ENCODE data around the gene CALML3.

The CALML3 gene

GRCh38 chr10:5545011-5545410 is 20.2 kb downstream of the CALML3 start:
- DNase-seq: no peak

- DNase-seq: no peak
Measured at GRCh38 chr10:5545426-5545777, 20.6 kb downstream of the CALML3 start.

GRCh38 chr10:5545778-5546710 is 21.3 kb downstream of the CALML3 start:
- DNase-seq: no peak

GRCh38 chr10:5546891-5547680 is 22.3 kb downstream of the CALML3 start:
- DNase-seq: no peak

GRCh38 chr10:5547681-5547930 is 22.8 kb downstream of the CALML3 start:
- no peak for DNase-seq

- DNase-seq: no peak
Measured at GRCh38 chr10:5547931-5548660, 23.3 kb downstream of the CALML3 start.

- no peak for DNase-seq
Measured at GRCh38 chr10:5549462-5550249, 24.9 kb downstream of the CALML3 start.

GRCh38 chr10:5550250-5550545 is 25.4 kb downstream of the CALML3 start:
- DNase-seq: no peak

GRCh38 chr10:5550621-5551530 is 26.1 kb downstream of the CALML3 start:
- DNase-seq: no peak

- no peak for DNase-seq
Measured at GRCh38 chr10:5551531-5552375, 27.0 kb downstream of the CALML3 start.

GRCh38 chr10:5552376-5553321 is 27.9 kb downstream of the CALML3 start:
- DNase-seq: no peak

- DNase-seq: no peak
Measured at GRCh38 chr10:5553400-5554170, 28.8 kb downstream of the CALML3 start.

GRCh38 chr10:5555021-5555510 is 30.3 kb downstream of the CALML3 start:
- no peak for DNase-seq

- no peak for DNase-seq
Measured at GRCh38 chr10:5555881-5556280, 31.1 kb downstream of the CALML3 start.

GRCh38 chr10:5556576-5556975 is 31.8 kb downstream of the CALML3 start:
- DNase-seq: no peak

- DNase-seq: no peak
Measured at GRCh38 chr10:5557040-5557721, 32.4 kb downstream of the CALML3 start.

- DNase-seq: no peak
Measured at GRCh38 chr10:5557799-5558771, 33.3 kb downstream of the CALML3 start.
